ENCODE data around the gene TTC27.
"Not testable (repeated sequence)": the region's sequence is repeated elsewhere in the genome, so short reads cannot be mapped to it uniquely, and the experiment has no call there.

TTC27 gene

GRCh38 chr2:32807662-32808061, 179.8 kb downstream of the TTC27 start:
- no peak for DNase-seq (ENCODE audit: low spot score)

DNA sequence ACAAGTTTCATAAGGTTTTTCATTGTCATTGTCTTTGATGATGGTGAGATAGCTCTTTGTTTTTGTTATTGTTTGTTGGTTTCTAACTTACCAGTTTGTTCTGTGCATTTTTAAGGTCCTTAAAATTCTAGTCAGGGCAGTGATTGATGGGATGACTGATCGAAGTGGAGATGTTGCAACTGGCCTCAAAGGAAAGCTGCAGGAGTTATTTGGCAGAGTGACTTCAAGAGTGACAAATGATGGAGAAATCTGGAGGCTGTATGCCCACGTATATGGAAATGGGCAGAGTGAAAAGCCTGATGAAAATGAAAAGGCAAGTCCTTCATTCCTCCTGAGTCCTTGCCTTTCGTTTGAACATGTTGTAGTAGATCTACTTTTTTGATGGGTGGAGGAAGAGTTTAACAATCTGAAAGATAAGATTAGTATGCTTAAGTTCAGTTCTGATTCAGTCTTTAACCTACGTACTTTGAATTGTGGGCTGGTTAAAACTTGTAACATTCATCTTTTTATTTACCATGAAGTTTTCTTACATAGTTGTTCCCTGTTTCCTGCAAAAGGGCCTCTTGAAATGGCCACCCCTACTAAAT, 183.2 kb downstream of the TTC27 start:
- DNase-seq (ENCODE audit: low spot score), result no peak

GRCh38 chr2:32811696-32812095, 183.8 kb downstream of the TTC27 start:
- DNase-seq (ENCODE audit: low spot score), result no peak

DNA sequence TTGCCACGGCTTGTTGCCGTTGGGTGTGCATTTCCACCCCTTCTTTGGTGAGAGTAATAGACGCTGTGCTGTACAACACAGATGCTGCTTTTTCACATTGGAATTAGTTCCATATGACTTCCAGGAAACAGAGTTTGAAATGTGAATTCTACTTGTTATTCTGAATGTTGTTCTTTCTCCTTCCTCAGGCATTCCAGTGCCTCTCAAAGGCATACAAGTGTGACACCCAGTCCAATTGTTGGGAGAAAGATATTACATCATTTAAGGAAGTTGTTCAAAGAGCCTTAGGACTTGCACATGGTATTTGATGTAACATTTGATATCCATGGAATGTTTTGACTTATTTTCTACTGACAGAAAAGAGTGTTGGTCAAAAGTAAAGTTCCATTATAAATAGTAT, 184.5 kb downstream of the TTC27 start:
- DNase-seq (ENCODE audit: low spot score), result no peak

DNA sequence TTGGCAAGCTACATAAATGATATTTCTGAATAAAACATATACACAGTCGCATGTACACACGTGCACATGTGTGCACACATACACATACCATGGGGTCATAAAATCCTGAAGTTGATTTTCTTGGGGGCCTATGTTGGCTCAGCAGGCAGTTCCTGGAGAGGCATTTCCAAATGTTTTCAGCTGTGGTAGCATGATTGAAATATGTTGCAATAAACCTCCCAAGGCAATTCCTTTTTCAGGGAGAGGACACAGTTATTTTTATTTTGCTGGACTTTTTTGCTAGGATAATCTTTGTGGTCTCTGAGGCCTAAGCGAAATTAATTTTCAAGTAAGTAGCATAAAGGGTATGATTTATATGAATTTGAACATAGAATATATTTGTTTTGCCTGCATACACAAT, 192.2 kb downstream of the TTC27 start:
- DNase-seq (ENCODE audit: low spot score), result no peak

DNA sequence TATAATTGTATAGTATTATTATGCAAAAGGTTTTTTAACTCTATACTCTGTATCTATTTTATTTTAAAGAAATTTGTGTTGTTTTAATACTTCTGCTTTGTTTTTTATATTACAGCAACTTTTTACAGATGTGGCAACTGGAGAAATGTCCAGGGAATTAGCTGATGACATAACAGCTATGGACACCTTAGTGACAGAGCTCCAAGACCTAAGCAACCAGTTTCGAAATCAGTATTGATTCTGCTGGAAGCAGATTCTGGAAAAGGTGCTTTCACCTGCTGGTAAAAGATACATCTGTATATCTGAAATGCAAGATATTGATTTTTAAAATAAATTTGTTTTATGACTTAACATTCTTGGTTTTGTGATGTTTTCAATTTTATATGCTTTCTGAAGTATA, 192.9 kb downstream of the TTC27 start:
- no peak for DNase-seq (ENCODE audit: low spot score)

- no peak for DNase-seq (ENCODE audit: low spot score)
Observed at GRCh38 chr2:32824070-32824809, 196.4 kb downstream of the TTC27 start.

DNA sequence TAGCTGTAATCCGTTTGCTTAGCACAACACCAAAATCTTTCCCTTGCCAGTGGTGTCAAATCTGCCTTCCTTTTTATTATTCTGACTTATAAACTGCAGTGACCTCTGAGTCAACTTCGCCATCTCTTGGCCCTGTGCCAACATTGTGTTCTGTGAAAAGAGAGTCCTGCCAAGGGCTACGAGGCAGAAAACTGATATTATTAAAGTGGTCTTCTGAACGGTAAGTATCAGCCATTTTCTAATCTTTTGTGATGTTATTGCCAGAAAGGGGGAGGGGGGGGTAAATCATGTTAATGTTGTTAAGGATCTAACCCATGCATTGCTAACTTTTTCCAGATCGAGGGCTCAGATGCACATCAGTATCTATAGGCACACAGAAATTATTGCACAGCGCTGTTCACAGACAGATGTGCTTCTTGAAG, 197.5 kb downstream of the TTC27 start:
- DNase-seq (ENCODE audit: low spot score), result no peak

- DNase-seq (ENCODE audit: low spot score), result no peak
Observed at GRCh38 chr2:32830196-32830595, 202.3 kb downstream of the TTC27 start.

DNA sequence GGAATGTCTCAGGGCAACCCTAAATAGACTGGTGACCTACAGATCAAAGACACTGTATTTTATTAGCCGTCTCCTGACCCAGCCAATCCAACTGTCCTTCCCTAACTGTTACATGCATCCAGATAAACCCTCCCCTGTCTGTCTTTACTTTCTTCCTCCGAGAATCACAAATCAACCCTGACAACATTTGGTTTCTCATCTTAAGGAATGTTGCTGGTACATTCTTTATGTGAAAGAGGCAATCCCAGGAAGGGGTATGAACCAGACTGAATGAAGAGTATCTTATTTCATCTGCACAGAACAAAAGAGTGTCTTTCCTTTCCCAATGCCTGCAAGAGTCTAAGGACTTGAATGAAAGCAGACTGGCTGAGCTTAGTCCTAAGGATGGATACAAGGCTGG, 205.0 kb downstream of the TTC27 start:
- DNase-seq (ENCODE audit: low spot score), result no peak

- no peak for DNase-seq (ENCODE audit: low spot score)
Observed at GRCh38 chr2:32833709-32834108, 205.9 kb downstream of the TTC27 start.

GRCh38 chr2:32835148-32835547, 207.3 kb downstream of the TTC27 start:
- no peak for DNase-seq (ENCODE audit: low spot score)

GRCh38 chr2:32836933-32837332, 209.1 kb downstream of the TTC27 start:
- no peak for DNase-seq (ENCODE audit: low spot score)

DNA sequence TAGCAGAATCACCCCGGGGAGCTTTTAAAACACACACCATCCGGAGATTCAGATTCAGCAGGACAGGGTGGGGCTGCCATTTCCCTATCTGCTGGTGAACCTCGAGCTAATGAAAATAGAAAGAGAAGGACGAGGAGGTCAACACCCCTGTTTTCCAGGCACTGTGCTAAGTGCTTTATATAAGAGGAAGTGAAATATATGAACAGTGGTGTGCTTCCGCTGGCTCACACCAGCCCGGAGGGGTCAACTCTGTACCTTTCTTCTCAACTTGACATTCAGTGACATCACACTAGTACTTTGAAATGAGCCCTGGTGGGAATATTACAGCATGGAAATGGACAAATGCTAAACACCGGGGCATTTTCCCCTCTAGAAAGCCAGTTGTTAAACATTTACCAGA, 210.6 kb downstream of the TTC27 start:
- DNase-seq (ENCODE audit: low spot score), result no peak

- DNase-seq (ENCODE audit: low spot score), result no peak
Observed at GRCh38 chr2:32838949-32839348, 211.1 kb downstream of the TTC27 start.

- no peak for DNase-seq (ENCODE audit: low spot score)
Observed at GRCh38 chr2:32841931-32842898, 214.4 kb downstream of the TTC27 start.

DNA sequence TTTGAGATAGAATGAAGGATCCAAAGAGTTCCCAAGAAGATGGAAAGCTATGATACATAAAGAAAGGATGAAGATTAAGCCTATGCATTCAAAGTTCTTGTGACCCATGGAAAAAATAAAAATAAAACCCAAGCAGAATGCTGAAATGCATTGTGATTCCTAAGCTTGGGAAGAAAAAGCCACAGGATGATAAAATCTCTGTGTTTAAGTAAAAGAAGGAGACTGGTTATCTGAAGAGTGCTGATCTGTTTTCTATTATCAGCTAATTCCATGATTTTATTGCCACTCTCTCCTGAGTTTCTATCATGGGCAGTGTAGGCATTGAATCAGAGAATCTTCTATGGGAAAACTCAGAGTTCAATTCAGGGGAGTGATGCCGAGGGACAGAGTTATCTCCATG, 215.8 kb downstream of the TTC27 start:
- no peak for DNase-seq (ENCODE audit: low spot score)

DNA sequence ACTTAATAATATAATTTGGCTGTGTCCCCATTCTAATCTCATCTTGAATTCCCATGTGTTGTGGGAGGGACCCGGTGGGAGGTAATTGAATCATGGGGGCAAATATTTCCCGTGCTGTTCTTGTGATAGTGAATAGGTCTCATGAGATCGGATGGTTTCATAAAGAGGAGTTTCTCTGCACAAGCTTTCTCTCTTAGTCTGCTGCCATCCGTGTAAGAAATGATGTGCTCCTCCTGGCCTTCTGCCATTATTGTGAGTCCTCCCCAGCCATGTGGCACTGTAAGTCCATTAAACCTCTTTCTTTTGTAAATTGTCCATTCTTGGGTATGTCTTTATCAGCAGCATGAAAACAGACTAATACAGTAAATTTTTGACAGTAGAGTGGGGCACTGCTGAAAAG, 216.4 kb downstream of the TTC27 start:
- DNase-seq (ENCODE audit: low spot score), result no peak

GRCh38 chr2:32846274-32846673, 218.4 kb downstream of the TTC27 start:
- DNase-seq (ENCODE audit: low spot score), result not testable (repeated sequence)

- DNase-seq (ENCODE audit: low spot score), result no peak
Observed at GRCh38 chr2:32847734-32848133, 219.9 kb downstream of the TTC27 start.

GRCh38 chr2:32849456-32850194, 221.8 kb downstream of the TTC27 start:
- no peak for DNase-seq (ENCODE audit: low spot score)

GRCh38 chr2:32851777-32852439, 224.1 kb downstream of the TTC27 start:
- DNase-seq (ENCODE audit: low spot score), result no peak
